Adrenal gland (tissue), 5 donors: ENCODE measurements around the gene KTN1.

Source experiments
- CTCF ChIP-seq, 6 experiments: fragments of 450-650 bp in 4 of 6; fragments of 200-600 bp in 2 of 6; sonication (generic) in 1 of 6; IDR thresholded peaks; 1 replicate in 5 of 6; 2 replicates in 1 of 6; pipeline versions ENCODE4 v1.5.1 to v1.8.0; 2016 to 2021; ENCODE audit warnings: antibody characterized with exemption in 6 of 6, mild to moderate bottlenecking in 2 of 6, moderate library complexity in 1 of 6
- POLR2A ChIP-seq, 2 donors: fragments of 450-650 bp; IDR thresholded peaks; one replicate each; pipeline ENCODE4 v1.6.1; 2017; ENCODE audit warnings: antibody characterized with exemption in 2 of 2, mild to moderate bottlenecking in 2 of 2, moderate library complexity in 1 of 2
- donor health status: DM: no; HTN: no; CAD: no.

- TF ChIP-seq POLR2A (IDR thresholded peaks at IDR 0.05) (no peak), CTCF (IDR thresholded peaks at IDR 0.05) (no peak)
Measured at GRCh38 chr14:55638665-55639064, 58.7 kb downstream of the KTN1 start.
